ENCODE measurements around the gene HTRA1. TPM values are rescaled to one million over a fixed set of nuclear protein-coding genes. Genes with fewer than 3 reads are reported as not detected.

The HTRA1 gene
- total RNA-seq, 1 experiment from 2014 or later, result 1.5 TPM

Other genes with a start within 250 kb of the HTRA1 start
- not detected in 2 replicates for gene BTBD16, start 190.3 kb upstream of the HTRA1 start, total RNA-seq (2014; rRNA removed; shearing (Covaris generic))
- gene PLEKHA1, start 86.8 kb upstream of the HTRA1 start, total RNA-seq (2014; rRNA removed; shearing (Covaris generic)), result 26.6 and 31.9 TPM in 2 replicates
- not detected in 2 replicates for gene ARMS2, start 6.9 kb upstream of the HTRA1 start, total RNA-seq (2014; rRNA removed; shearing (Covaris generic))
- 4.1 and 4.2 TPM in 2 replicates for gene DMBT1, start 99.2 kb downstream of the HTRA1 start, total RNA-seq (2014; rRNA removed; shearing (Covaris generic))
- gene C10orf120, start 238.3 kb downstream of the HTRA1 start, total RNA-seq (2014; rRNA removed; shearing (Covaris generic)), result not detected in 2 replicates